ENCODE measurements around the gene FOXL3. TPM values are rescaled to one million over a fixed set of nuclear protein-coding genes. Genes with fewer than 3 reads are reported as not detected.
A peak's percentile ranks its signal among the peaks of the same experiment; 100 is the strongest.
"Not testable (repeated sequence)": the region's sequence is repeated elsewhere in the genome, so short reads cannot be mapped to it uniquely, and the experiment has no call there.

The FOXL3 gene
- total RNA-seq, result not detected in 2 replicates
- long read RNA-seq, result 0 reads

GRCh38 chr7:289756-290553 is at the start of gene FOXL3:
TSS of gene FOXL3 (plus strand) at chr7:290170. CDS start at chr7:290170, 0 bp downstream.
- Mint-ChIP-seq H3K9me3 (no peaks in the 10 kb centered on the region), H3K27ac (ENCODE audit: unreplicated experiment) (no peak within 1 kb of the TSS), H3K4me3 (no peak within 1 kb of the TSS), H3K4me1 (no peaks in the 10 kb centered on the region), H3K27me3 (ENCODE audit: low read depth) (peaks cover 66% of the 10 kb centered on the region), H3K36me3 (ENCODE audit: low read depth) (no peaks in the 10 kb centered on the region)
- TF ChIP-seq, protein P1, sequence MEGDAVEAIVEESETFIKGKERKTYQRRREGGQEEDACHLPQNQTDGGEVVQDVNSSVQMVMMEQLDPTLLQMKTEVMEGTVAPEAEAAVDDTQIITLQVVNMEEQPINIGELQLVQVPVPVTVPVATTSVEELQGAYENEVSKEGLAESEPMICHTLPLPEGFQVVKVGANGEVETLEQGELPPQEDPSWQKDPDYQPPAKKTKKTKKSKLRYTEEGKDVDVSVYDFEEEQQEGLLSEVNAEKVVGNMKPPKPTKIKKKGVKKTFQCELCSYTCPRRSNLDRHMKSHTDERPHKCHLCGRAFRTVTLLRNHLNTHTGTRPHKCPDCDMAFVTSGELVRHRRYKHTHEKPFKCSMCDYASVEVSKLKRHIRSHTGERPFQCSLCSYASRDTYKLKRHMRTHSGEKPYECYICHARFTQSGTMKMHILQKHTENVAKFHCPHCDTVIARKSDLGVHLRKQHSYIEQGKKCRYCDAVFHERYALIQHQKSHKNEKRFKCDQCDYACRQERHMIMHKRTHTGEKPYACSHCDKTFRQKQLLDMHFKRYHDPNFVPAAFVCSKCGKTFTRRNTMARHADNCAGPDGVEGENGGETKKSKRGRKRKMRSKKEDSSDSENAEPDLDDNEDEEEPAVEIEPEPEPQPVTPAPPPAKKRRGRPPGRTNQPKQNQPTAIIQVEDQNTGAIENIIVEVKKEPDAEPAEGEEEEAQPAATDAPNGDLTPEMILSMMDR (conservative IDR thresholded peaks at IDR 0.05), result no peak
- no peak for DNase-seq (ENCODE audit: low read depth, low spot score)

DNA sequence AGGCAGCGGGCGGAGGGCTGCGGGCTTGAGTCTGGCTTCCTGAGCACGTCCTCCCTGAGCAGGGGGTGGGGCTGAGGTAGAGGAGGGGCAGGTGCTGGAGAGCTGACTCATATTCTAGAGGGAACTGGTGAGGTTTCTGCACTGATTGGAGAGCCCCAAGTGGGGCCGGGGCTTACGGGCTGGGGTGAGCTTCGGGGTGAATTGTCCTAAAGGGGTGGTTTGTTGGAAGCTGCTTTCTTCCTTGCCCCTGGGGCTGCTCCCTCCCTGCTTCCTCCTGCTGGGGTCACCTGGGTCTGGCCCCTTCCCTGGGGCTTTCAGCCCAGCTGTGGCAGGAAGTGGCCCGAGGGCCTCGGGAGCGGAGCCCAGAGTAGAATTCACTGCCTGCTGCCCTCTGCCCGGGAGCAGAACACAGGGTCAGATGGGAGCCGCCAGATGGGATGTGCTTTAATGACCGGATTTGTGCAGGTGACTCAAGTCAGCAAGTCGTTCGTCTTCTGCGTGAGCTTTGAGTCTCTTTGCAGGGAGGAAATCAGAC is 49.0 kb upstream of the FOXL3 start:
- peak overlapping the region; percentile 87 for H3K27ac Mint-ChIP-seq (ENCODE audit: unreplicated experiment)
- H3K27me3 Mint-ChIP-seq (ENCODE audit: low read depth), result no peaks in the 10 kb centered on the region
- no peak overlapping the region for H3K4me3 Mint-ChIP-seq
- peaks cover 8% of the 10 kb centered on the region for H3K4me1 Mint-ChIP-seq
- no peaks in the 10 kb centered on the region for H3K9me3 Mint-ChIP-seq
- TF ChIP-seq, protein P1 (conservative IDR thresholded peaks at IDR 0.05), result no peak
- H3K36me3 Mint-ChIP-seq (ENCODE audit: low read depth), result peaks cover 2% of the 10 kb centered on the region
- no peak for DNase-seq (ENCODE audit: low read depth, low spot score)

GRCh38 chr7:241513-241912 is 48.5 kb upstream of the FOXL3 start:
- H3K27me3 Mint-ChIP-seq (ENCODE audit: low read depth), result no peaks in the 10 kb centered on the region
- no peaks in the 10 kb centered on the region for H3K9me3 Mint-ChIP-seq
- no peak overlapping the region for H3K4me3 Mint-ChIP-seq
- TF ChIP-seq, protein P1 (conservative IDR thresholded peaks at IDR 0.05), result no peak
- H3K27ac Mint-ChIP-seq (ENCODE audit: unreplicated experiment), result peak overlapping the region; percentile 87
- H3K4me1 Mint-ChIP-seq, result peaks cover 8% of the 10 kb centered on the region
- peaks cover 2% of the 10 kb centered on the region for H3K36me3 Mint-ChIP-seq (ENCODE audit: low read depth)
- no peak for DNase-seq (ENCODE audit: low read depth, low spot score)

DNA sequence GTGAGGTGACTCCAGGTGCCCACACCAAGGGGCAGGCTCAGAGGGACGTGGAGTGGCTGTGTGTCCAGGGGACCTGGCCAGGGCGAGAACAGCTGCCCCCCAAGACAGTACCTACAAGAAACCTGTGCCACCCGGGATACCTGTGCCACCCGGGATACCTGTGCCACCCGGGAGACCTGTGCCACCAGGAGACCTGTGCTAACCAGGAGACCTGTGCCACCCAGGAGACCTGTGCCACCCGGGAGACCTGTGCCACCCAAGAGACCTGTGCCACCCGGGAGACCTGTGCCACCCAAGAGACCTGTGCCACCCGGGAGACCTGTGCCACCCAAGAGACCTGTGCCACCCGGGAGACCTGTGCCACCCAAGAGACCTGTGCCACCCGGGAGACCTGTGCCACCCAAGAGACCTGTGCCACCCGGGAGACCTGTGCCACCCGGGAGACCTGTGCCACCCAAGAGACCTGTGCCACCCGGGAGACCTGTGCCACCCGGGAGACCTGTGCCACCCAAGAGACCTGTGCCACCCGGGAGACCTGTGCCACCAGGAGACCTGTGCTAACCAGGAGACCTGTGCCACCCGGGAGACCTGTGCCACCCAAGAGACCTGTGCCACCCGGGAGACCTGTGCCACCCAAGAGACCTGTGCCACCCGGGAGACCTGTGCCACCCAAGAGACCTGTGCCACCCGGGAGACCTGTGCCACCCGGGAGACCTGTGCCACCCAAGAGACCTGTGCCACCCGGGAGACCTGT is 47.0 kb upstream of the FOXL3 start:
- H3K9me3 Mint-ChIP-seq; H3K27me3 Mint-ChIP-seq (ENCODE audit: low read depth); H3K27ac Mint-ChIP-seq (ENCODE audit: unreplicated experiment); H3K36me3 Mint-ChIP-seq (ENCODE audit: low read depth); H3K4me1 Mint-ChIP-seq; DNase-seq (ENCODE audit: low read depth, low spot score); H3K4me3 Mint-ChIP-seq: not testable (repeated sequence)

GRCh38 chr7:243580-243978 is 46.4 kb upstream of the FOXL3 start:
- not testable (repeated sequence) for H3K36me3 Mint-ChIP-seq (ENCODE audit: low read depth)

DNA sequence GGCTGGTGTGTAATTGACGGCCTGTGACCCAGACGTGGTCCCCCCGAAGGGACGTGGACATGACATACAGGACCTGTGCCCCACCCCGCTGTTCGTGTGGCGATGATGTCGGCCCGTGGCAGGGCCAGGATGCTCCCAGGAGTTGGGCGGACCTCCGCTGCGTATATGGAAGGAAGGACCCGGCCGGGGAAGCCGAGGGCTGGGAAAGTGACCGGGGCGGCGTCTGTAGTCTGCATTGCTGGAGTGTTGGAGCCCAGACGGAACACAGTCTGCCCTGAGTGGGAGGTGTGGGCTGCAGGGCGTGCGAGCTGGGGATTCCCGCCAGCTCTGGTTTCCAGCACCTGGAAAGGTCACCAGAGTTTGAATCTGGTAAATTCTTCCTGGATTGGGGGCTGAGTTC is 45.0 kb upstream of the FOXL3 start:
- Mint-ChIP-seq H3K27me3 (ENCODE audit: low read depth) (no peaks in the 10 kb centered on the region), H3K36me3 (ENCODE audit: low read depth) (peaks cover 2% of the 10 kb centered on the region), H3K4me3 (no peak overlapping the region), H3K9me3 (no peaks in the 10 kb centered on the region), H3K27ac (ENCODE audit: unreplicated experiment) (no peak overlapping the region), H3K4me1 (peaks cover 8% of the 10 kb centered on the region)
- DNase-seq (ENCODE audit: low read depth, low spot score), result no peak
- TF ChIP-seq, protein P1 (conservative IDR thresholded peaks at IDR 0.05), result no peak

More at GRCh38 chr7:243580-243978, 46.4 kb upstream of the FOXL3 start:
- H3K4me3 Mint-ChIP-seq; H3K4me1 Mint-ChIP-seq; DNase-seq (ENCODE audit: low read depth, low spot score); H3K9me3 Mint-ChIP-seq; H3K27ac Mint-ChIP-seq (ENCODE audit: unreplicated experiment); H3K27me3 Mint-ChIP-seq (ENCODE audit: low read depth): not testable (repeated sequence)

Measured in neural crest cell (in vitro differentiated cells).